B cell (primary cell): ENCODE results near the gene APP. TPM values are rescaled to one million over a fixed set of nuclear protein-coding genes. Genes with fewer than 3 reads are reported as not detected.

ENCODE experiments used
- ATAC-seq: fragments of 200-7000 bp; cut with Tn5 transposase; one replicate; pipeline ENCODE4 v1.10.0; 2021; ENCODE audit warnings: low read depth, mild to moderate bottlenecking, moderate number of reproducible peaks, moderate library complexity
- CTCF ChIA-PET: fragments of 350-600 bp; sonication (Branson Sonifier 250); formaldehyde crosslinking; loops from one replicate; lab custom pipeline; 2021; ENCODE audit warnings: antibody characterized with exemption, inconsistent platforms; lab: Charles Lee
- POLR2A ChIA-PET: fragments of 350-600 bp; sonication (Branson Sonifier 250); formaldehyde crosslinking; loops from one replicate; lab custom pipeline; 2021; ENCODE audit warnings: antibody characterized with exemption; lab: Charles Lee
- DNase-seq: peaks from one replicate; pipeline ENCODE4 v3.0.0; 2013
- H2AFZ ChIP-seq: 2 replicates; pipeline ENCODE4 v1.6.1; 2012; ENCODE audit warnings: mild to moderate bottlenecking, low read depth, low read length; ENCODE audit not compliant: insufficient read depth, poor library complexity, severe bottlenecking
- H3K27ac ChIP-seq, 2 donors: 1 replicate in 1 of 2; 2 replicates in 1 of 2; pipeline ENCODE4 v1.5.1; 2012 to 2013; ENCODE audit warnings: low read length in 2 of 2, mild to moderate bottlenecking in 2 of 2, moderate library complexity in 1 of 2
- H3K27me3 ChIP-seq, 4 experiments: fragments of 200-600 bp in 1 of 4; sonication (generic) in 1 of 4; replicated peaks in 1 of 4; 1 replicate in 2 of 4; 2 replicates in 2 of 4; pipeline versions ENCODE4 v1.6.1 to v1.7.0; 2013 to 2016; ENCODE audit warnings: low read length in 3 of 4, mild to moderate bottlenecking in 2 of 4, mixed read lengths in 1 of 4, moderate library complexity in 1 of 4; ENCODE audit not compliant: insufficient read depth in 4 of 4, control insufficient read depth in 3 of 4; ENCODE audit errors: control extremely low read depth in 1 of 4
- H3K36me3 ChIP-seq, 2 experiments: replicated peaks in 1 of 2; 1 replicate in 1 of 2; 2 replicates in 1 of 2; pipeline versions ENCODE4 v1.6.1 to v1.7.1; 2013; ENCODE audit warnings: low read length in 1 of 2; ENCODE audit not compliant: insufficient read depth in 2 of 2, control insufficient read depth in 1 of 2; ENCODE audit errors: control extremely low read depth in 1 of 2, extremely low read depth in 1 of 2
- H3K4me1 ChIP-seq, 2 donors: fragments of 200-600 bp in 1 of 2; sonication (generic) in 1 of 2; 1 replicate in 1 of 2; 2 replicates in 1 of 2; pipeline versions ENCODE4 v1.5.1 to v1.6.1; 2013 to 2017; ENCODE audit warnings: low read length in 2 of 2; ENCODE audit not compliant: control insufficient read depth in 2 of 2, insufficient read depth in 2 of 2
- H3K4me2 ChIP-seq: replicated peaks from 2 replicates; pipeline ENCODE3; 2012; ENCODE audit warnings: mild to moderate bottlenecking, low read depth, low read length; ENCODE audit not compliant: poor library complexity, severe bottlenecking
- H3K4me3 ChIP-seq, 5 experiments: fragments of 200-600 bp in 1 of 5; sonication (generic) in 1 of 5; 1 replicate in 3 of 5; 2 replicates in 2 of 5; pipeline versions ENCODE4 v1.5.1 to v1.7.0; 2011 to 2016; ENCODE audit warnings: low read length in 4 of 5, mild to moderate bottlenecking in 4 of 5, low read depth in 2 of 5, control low read depth in 1 of 5, moderate library complexity in 1 of 5; ENCODE audit not compliant: insufficient read depth in 1 of 5; ENCODE audit errors: control extremely low read depth in 1 of 5, extremely low read depth in 1 of 5
- H3K79me2 ChIP-seq: fragments of 200-600 bp; sonication (generic); one replicate; pipeline ENCODE4 v1.6.0; 2016; ENCODE audit warnings: low read length; ENCODE audit not compliant: control insufficient read depth, insufficient read depth
- H3K9ac ChIP-seq: fragments of 200-600 bp; sonication (generic); 2 replicates; pipeline ENCODE4 v1.6.1; 2017; ENCODE audit warnings: mild to moderate bottlenecking, low read length, moderate library complexity
- H3K9me3 ChIP-seq, 3 donors: one replicate each; pipeline versions ENCODE4 v1.6.1 to v1.7.1; 2013; ENCODE audit warnings: low read length in 2 of 3; ENCODE audit not compliant: control insufficient read depth in 2 of 3, insufficient read depth in 1 of 3; ENCODE audit errors: control extremely low read depth in 1 of 3
- H4K20me1 ChIP-seq: 2 replicates; pipeline ENCODE4 v1.6.0; 2012; ENCODE audit warnings: mild to moderate bottlenecking, low read length; ENCODE audit not compliant: insufficient read depth, control insufficient read depth, poor library complexity, severe bottlenecking
- H3K27ac Mint-ChIP-seq: one replicate; pipeline ENCODE4 v1.8.0; 2021; ENCODE audit warnings: mixed read lengths
- H3K27me3 Mint-ChIP-seq: one replicate; pipeline ENCODE4 v1.8.0; 2021; ENCODE audit warnings: mixed read lengths
- H3K4me1 Mint-ChIP-seq: one replicate; pipeline ENCODE4 v1.8.0; 2021; ENCODE audit warnings: mixed read lengths
- H3K4me3 Mint-ChIP-seq: one replicate; pipeline ENCODE4 v1.8.0; 2021; ENCODE audit warnings: mixed read lengths
- H3K9me3 Mint-ChIP-seq: one replicate; pipeline ENCODE4 v1.8.0; 2022; ENCODE audit warnings: mixed read lengths; ENCODE audit not compliant: insufficient read depth
- CTCF ChIP-seq: fragments of 200-600 bp; IDR thresholded peaks from one replicate; pipeline ENCODE4 v1.8.0; 2022; ENCODE audit warnings: antibody characterized with exemption, mild to moderate bottlenecking
- EZH2 ChIP-seq: IDR thresholded peaks from 2 replicates; pipeline ENCODE4 v1.6.1; 2012; ENCODE audit warnings: borderline replicate concordance, low read depth, mild to moderate bottlenecking, moderate library complexity, low read length; ENCODE audit not compliant: insufficient read depth, poor library complexity, severe bottlenecking
- WGBS: methylation state at CpG from one replicate; pipeline ENCODE4 v1.1.5; 2013; ENCODE audit warnings: missing lambda C conversion rate; ENCODE audit not compliant: insufficient coverage; 5-methylcytosine and 5-hydroxymethylcytosine counted together
- intact Hi-C: fragments of 100-400 bp; cut with micrococcal nuclease; formaldehyde crosslinking; loops from one replicate; pipeline ENCODE4 v1.10.0; 2022
- polyA plus RNA-seq: library from polyadenylated mRNA; depleted of rRNA; stranded (reverse); fragments of >200 nt; gene quantifications from 2 replicates; pipeline ENCODE4 v1.2.3, GENCODE V29; 2012
- total RNA-seq, 2 donors: library from RNA; stranded (reverse); fragments of 120-200 nt in 1 of 2; gene quantifications; 1 replicate in 1 of 2; 2 replicates in 1 of 2; pipeline versions ENCODE4 v1.2.3 to v1.2.4, GENCODE V29; 2013 to 2022

Gene APP
- total and polyA plus RNA-seq, 2 donors (not counting 1 experiment from before 2014, with no cell fraction given) = 28.3 to 34.7 TPM

DNA sequence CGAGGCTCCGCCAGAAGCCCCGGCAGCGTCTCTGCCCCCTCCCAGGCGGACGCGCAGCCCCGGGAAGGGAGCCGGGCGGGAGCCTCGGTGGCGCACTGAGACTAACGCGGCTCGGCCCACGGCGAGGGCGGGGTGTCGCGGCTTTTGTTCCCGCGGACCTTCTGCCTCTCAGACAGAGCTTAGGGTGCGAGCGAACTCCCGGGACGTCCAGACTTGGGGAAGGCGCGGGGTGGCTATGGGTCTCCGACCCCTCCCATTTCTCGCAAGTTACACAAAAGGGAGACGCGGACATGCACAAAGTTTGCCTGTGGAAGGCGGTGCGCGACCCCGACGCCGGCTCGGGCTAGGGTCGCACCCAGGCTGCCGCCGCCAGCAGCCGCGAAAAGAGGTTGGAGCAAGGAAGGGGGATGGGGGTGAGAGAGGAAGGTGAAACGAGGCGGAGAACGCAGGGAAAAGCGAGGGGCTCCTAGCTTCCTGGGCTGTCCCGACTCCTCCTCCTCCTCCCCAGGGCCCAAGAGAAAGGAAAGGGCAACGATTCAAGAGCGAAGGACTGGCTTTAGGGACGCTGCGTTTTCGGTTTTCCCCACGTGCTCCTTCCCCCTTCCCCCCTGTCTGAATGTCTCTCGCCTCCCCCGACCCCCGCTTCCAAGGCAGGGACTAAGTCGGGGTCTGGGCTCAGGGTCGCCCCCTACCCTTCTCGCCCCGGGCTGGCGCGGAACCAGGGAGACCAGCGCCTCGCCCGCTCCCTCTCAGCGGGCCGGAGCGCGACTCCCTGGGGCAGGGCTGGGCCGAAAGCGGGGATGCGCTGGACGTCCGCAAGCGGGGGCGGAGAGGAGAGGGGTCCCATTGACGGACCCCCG lies 729 bp downstream of the APP start:
- H3K27me3 ChIP-seq = peaks cover 0 to 9% (median 2%) of the 10 kb centered on the region in 4 experiments
- no peaks in the 10 kb centered on the region for H3K9me3 Mint-ChIP-seq
- ATAC-seq (peak; percentile 26), DNase-seq (peak; percentile 66)
- peaks cover 9 to 18% of the 10 kb centered on the region in 2 donors for H3K4me1 ChIP-seq
- POLR2A ChIA-PET = no interaction called here
- peak overlapping the region; percentile 94 for H3K4me2 ChIP-seq
- H3K27ac ChIP-seq = peak overlapping the region in 1 of 2 donors; percentile 74
- H3K4me1 Mint-ChIP-seq = peaks cover 15% of the 10 kb centered on the region
- no peaks in the 10 kb centered on the region for H3K9me3 ChIP-seq
- no peaks in the 10 kb centered on the region for H4K20me1 ChIP-seq
- peak overlapping the region; percentile 51 to 84 (median 82) for H3K4me3 ChIP-seq
- peak overlapping the region; percentile 97 for H3K4me3 Mint-ChIP-seq
- 2% methylated on average over 71 of the region's 80 CpGs for WGBS
- intact Hi-C loops = loop anchor here (1.0 to 10.0 kb wide), 6 partner anchors 95 to 561 kb away; partner anchors contain the start of genes ATP5PF and GABPA
- H3K9ac ChIP-seq = peak overlapping the region; percentile 75
- peaks cover 36% of the 10 kb centered on the region for H3K79me2 ChIP-seq
- H3K36me3 ChIP-seq = no peaks in the 10 kb centered on the region
- peak overlapping the region; percentile 86 for H3K27ac Mint-ChIP-seq
- peak overlapping the region; percentile 92 for H2AFZ ChIP-seq
- H3K27me3 Mint-ChIP-seq = peaks cover 17% of the 10 kb centered on the region
- no peak for TF ChIP-seq EZH2
- TF ChIP-seq CTCF = no peak
- CTCF ChIA-PET = interaction anchor here (0.6 to 5.2 kb wide), 16 partner anchors 10 to 809 kb away, joined by 3 to 43 read pairs (median 4); no protein-coding TSS in a partner anchor
